HEK293 (cell line): Measurements from ENCODE around the gene MISP3.

Experiments
- CTCF ChIA-PET: fragments of 350-600 bp; formaldehyde crosslinking; extraction: SDS; loops from one replicate; lab custom pipeline; 2021; ENCODE audit warnings: antibody characterized with exemption; lab: Yijun Ruan, JAX
- POLR2A ChIA-PET: fragments of 300-600 bp; formaldehyde crosslinking; extraction: SDS; loops from one replicate; lab custom pipeline; 2020; ENCODE audit warnings: antibody characterized with exemption, inconsistent platforms; lab: Yijun Ruan, JAX
- H3K27ac ChIP-seq: fragments of 200-500 bp; sonication (Bioruptor generic); 2 replicates; pipeline ENCODE4 v1.5.1; 2014; ENCODE audit warnings: low read depth, low read length, control low read depth, inconsistent platforms; ENCODE audit errors: extremely low read depth
- H3K36me3 ChIP-seq, 2 experiments: fragments of 200-500 bp in 1 of 2; sonication (Bioruptor generic) in 1 of 2; 1 replicate in 1 of 2; 2 replicates in 1 of 2; pipeline ENCODE4 v1.5.1; 2014 to 2017; ENCODE audit warnings: inconsistent platforms in 2 of 2, low read length in 2 of 2; ENCODE audit not compliant: control insufficient read depth in 2 of 2, insufficient read depth in 1 of 2
- H3K4me1 ChIP-seq: fragments of 200-500 bp; sonication (Bioruptor generic); 2 replicates; pipeline ENCODE4 v1.5.1; 2014; ENCODE audit warnings: mild to moderate bottlenecking, low read length, inconsistent platforms; ENCODE audit not compliant: control insufficient read depth, insufficient read depth
- H3K4me3 ChIP-seq: 2 replicates; pipeline ENCODE4 v1.5.1; 2011; ENCODE audit warnings: low read depth, mild to moderate bottlenecking, control low read depth, low read length, moderate library complexity
- H3K9me3 ChIP-seq: fragments of 200-500 bp; sonication (Bioruptor generic); 2 replicates; pipeline ENCODE4 v1.5.1; 2014; ENCODE audit warnings: low read depth, low read length, inconsistent platforms; ENCODE audit not compliant: control insufficient read depth, insufficient read depth
- BCL11B ChIP-seq: fragments of 450-650 bp; formaldehyde crosslinking; IDR thresholded peaks from 2 replicates; pipeline ENCODE4 v1.5.1; 2016; ENCODE audit warnings: low read depth, missing biosample characterization, missing genetic modification characterization
- EGR2 ChIP-seq: fragments of 450-650 bp; formaldehyde crosslinking; IDR thresholded peaks from 2 replicates; pipeline ENCODE4 v1.5.1; 2016; ENCODE audit warnings: low read depth, missing biosample characterization, missing genetic modification characterization
- HIC1 ChIP-seq: fragments of 450-650 bp; formaldehyde crosslinking; IDR thresholded peaks from 2 replicates; pipeline ENCODE4 v1.5.1; 2016; ENCODE audit warnings: missing biosample characterization, missing genetic modification characterization
- SP7 ChIP-seq: fragments of 450-650 bp; formaldehyde crosslinking; IDR thresholded peaks from 2 replicates; pipeline ENCODE4 v1.5.1; 2016; ENCODE audit warnings: missing biosample characterization, missing genetic modification characterization
- YY2 ChIP-seq: fragments of 450-650 bp; formaldehyde crosslinking; IDR thresholded peaks from 2 replicates; pipeline ENCODE4 v1.5.1; 2016; ENCODE audit warnings: missing biosample characterization, missing genetic modification characterization
- ZBTB1 ChIP-seq: fragments of 450-650 bp; formaldehyde crosslinking; IDR thresholded peaks from 2 replicates; pipeline ENCODE4 v1.5.1; 2016; ENCODE audit warnings: missing biosample characterization, missing genetic modification characterization
- ZFP37 ChIP-seq: fragments of 450-650 bp; formaldehyde crosslinking; IDR thresholded peaks from 2 replicates; pipeline ENCODE4 v1.5.1; 2016; ENCODE audit warnings: missing biosample characterization, missing genetic modification characterization
- ZFP69B ChIP-seq: fragments of 450-650 bp; formaldehyde crosslinking; IDR thresholded peaks from 2 replicates; pipeline ENCODE4 v1.5.1; 2016; ENCODE audit warnings: missing biosample characterization, missing genetic modification characterization
- ZNF132 ChIP-seq: fragments of 450-650 bp; formaldehyde crosslinking; IDR thresholded peaks from 2 replicates; pipeline ENCODE4 v1.5.1; 2017; ENCODE audit warnings: missing biosample characterization, missing genetic modification characterization, borderline replicate concordance
- ZNF157 ChIP-seq: fragments of 450-650 bp; formaldehyde crosslinking; IDR thresholded peaks from 2 replicates; pipeline ENCODE4 v1.5.1; 2016; ENCODE audit warnings: missing biosample characterization, missing genetic modification characterization
- ZNF2 ChIP-seq: fragments of 450-650 bp; formaldehyde crosslinking; IDR thresholded peaks from 2 replicates; pipeline ENCODE4 v1.5.1; 2016; ENCODE audit warnings: missing biosample characterization, missing genetic modification characterization
- ZNF280C ChIP-seq: fragments of 450-650 bp; formaldehyde crosslinking; IDR thresholded peaks from 2 replicates; pipeline ENCODE4 v1.5.1; 2016; ENCODE audit warnings: missing biosample characterization, missing genetic modification characterization
- ZNF341 ChIP-seq: fragments of 450-650 bp; formaldehyde crosslinking; IDR thresholded peaks from 2 replicates; pipeline ENCODE4; 2016; ENCODE audit warnings: low read depth, missing biosample characterization, missing genetic modification characterization
- ZNF350 ChIP-seq: fragments of 450-650 bp; formaldehyde crosslinking; IDR thresholded peaks from 2 replicates; pipeline ENCODE4 v1.5.0; 2017; ENCODE audit warnings: missing biosample characterization, mild to moderate bottlenecking, missing genetic modification characterization
- ZNF391 ChIP-seq: fragments of 450-650 bp; formaldehyde crosslinking; IDR thresholded peaks from 2 replicates; pipeline ENCODE4 v1.5.1; 2016; ENCODE audit warnings: low read depth, missing biosample characterization, missing genetic modification characterization, borderline replicate concordance
- ZNF600 ChIP-seq: fragments of 450-650 bp; formaldehyde crosslinking; IDR thresholded peaks from 2 replicates; pipeline ENCODE4 v1.5.1; 2016; ENCODE audit warnings: missing biosample characterization, missing genetic modification characterization
- ZNF701 ChIP-seq: fragments of 450-650 bp; formaldehyde crosslinking; IDR thresholded peaks from 2 replicates; pipeline ENCODE4 v1.5.1; 2016; ENCODE audit warnings: missing biosample characterization, missing genetic modification characterization
- ZNF747 ChIP-seq: fragments of 450-650 bp; formaldehyde crosslinking; IDR thresholded peaks from 2 replicates; pipeline ENCODE4 v1.5.1; 2016; ENCODE audit warnings: missing biosample characterization, missing genetic modification characterization
- ZNF76 ChIP-seq: fragments of 450-650 bp; formaldehyde crosslinking; IDR thresholded peaks from 2 replicates; pipeline ENCODE4; 2016; ENCODE audit warnings: low read depth, missing biosample characterization, missing genetic modification characterization, borderline replicate concordance
- ZNF777 ChIP-seq: fragments of 450-650 bp; formaldehyde crosslinking; IDR thresholded peaks from 2 replicates; pipeline ENCODE4 v1.5.1; 2017; ENCODE audit warnings: missing biosample characterization, missing genetic modification characterization, borderline replicate concordance
- ZNF785 ChIP-seq: fragments of 450-650 bp; formaldehyde crosslinking; IDR thresholded peaks from 2 replicates; pipeline ENCODE4 v1.5.1; 2016; ENCODE audit warnings: missing biosample characterization, missing genetic modification characterization
- ZSCAN16 ChIP-seq: fragments of 450-650 bp; formaldehyde crosslinking; IDR thresholded peaks from 2 replicates; pipeline ENCODE4 v1.5.1; 2016; ENCODE audit warnings: missing biosample characterization, missing genetic modification characterization
- TF ChIP-seq, protein P1 (sequence below): fragments of 450-650 bp; formaldehyde crosslinking; IDR thresholded peaks from 2 replicates; pipeline ENCODE4 v1.5.1; 2016; ENCODE audit warnings: missing biosample characterization, missing genetic modification characterization
- TF ChIP-seq, protein P2 (sequence below): fragments of 450-650 bp; formaldehyde crosslinking; IDR thresholded peaks from 2 replicates; pipeline ENCODE4 v1.5.1; 2016; ENCODE audit warnings: missing biosample characterization, missing genetic modification characterization, borderline replicate concordance
- TF ChIP-seq, protein P3 (sequence below): fragments of 450-650 bp; formaldehyde crosslinking; IDR thresholded peaks from 2 replicates; pipeline ENCODE4 v1.5.1; 2016; ENCODE audit warnings: missing biosample characterization, missing genetic modification characterization
- TF ChIP-seq, protein P4 (sequence below): fragments of 450-650 bp; IDR thresholded peaks from 2 replicates; pipeline ENCODE4 v1.5.1; 2018; ENCODE audit warnings: missing biosample characterization, mild to moderate bottlenecking, missing genetic modification characterization

The MISP3 gene

DNA sequence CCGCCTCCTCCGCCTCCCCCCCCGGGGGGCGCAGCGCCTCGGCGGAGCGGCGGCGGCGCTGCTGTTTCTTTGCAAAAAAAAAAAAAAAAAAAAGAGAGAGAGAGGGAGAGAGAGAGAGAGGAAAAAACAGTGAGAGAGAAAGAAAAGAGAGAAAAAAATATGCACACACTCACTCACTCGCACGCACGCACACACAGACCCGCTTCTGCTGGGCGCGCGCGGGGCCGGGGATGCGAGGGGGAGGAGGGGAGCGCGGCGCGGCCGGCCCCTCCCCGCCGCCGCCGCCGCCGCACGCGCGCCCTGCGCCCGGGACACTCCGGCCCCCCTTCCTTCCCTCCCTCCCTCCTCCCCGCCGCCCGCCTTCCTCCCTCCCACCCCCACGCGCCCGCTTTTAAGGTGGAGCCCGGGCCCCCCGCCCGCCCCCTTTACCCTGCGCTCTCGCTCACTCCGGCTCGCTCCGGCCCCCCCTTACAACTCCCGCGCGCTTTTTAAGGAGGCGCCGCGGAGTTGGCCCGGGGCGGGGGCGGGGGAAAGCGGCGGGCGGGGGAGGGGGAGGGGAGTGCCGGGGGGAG, 18.0 kb downstream of the MISP3 start, which contains the start of gene SAMD1:
Gene SAMD1, minus strand, starts transcription at position 243 of the 572 bp plus-strand sequence.
- ChIA-PET POLR2A (interaction anchor here (1.4 kb wide), 1 partner anchor 46 kb away, joined by 3 read pairs; no protein-coding TSS in a partner anchor), CTCF (interaction anchor here (0.9 kb wide), 1 partner anchor 9 kb away, joined by 3 read pairs; no protein-coding TSS in a partner anchor)
- H3K4me3 ChIP-seq = peak within 1 kb of the TSS; percentile 52
- peaks cover 4 to 14% of the 10 kb centered on the region in 2 experiments; a peak in 2 of 3 replicates for H3K36me3 ChIP-seq
- H3K27ac ChIP-seq = peak within 1 kb of the TSS; percentile 68; the same call in 1 of the 2 replicates
- H3K9me3 ChIP-seq = no peaks in the 10 kb centered on the region
- H3K4me1 ChIP-seq = no peaks in the 10 kb centered on the region
- TF ChIP-seq ZFP69B (tag by site-specific recombination) (no peak), ZNF777 (tag by site-specific recombination) (no peak), ZNF341 (peak; percentile 93), ZNF350 (tag by site-specific recombination) (no peak), HIC1 (tag by site-specific recombination) (no peak), ZNF701 (no peak), ZNF785 (tag by site-specific recombination) (no peak), ZNF76 (tag by site-specific recombination) (no peak), ZNF600 (tag by site-specific recombination) (no peak), ZBTB1 (no peak), YY2 (tag by site-specific recombination) (no peak), BCL11B (tag by site-specific recombination) (no peak), ZNF2 (tag by site-specific recombination) (no peak), ZSCAN16 (tag by site-specific recombination) (no peak), EGR2 (tag by site-specific recombination) (no peak), ZNF132 (tag by site-specific recombination) (no peak), ZNF280C (tag by site-specific recombination) (no peak), ZNF391 (tag by site-specific recombination) (no peak), ZFP37 (no peak), ZNF157 (no peak), SP7 (tag by site-specific recombination) (no peak), ZNF747 (tag by site-specific recombination) (no peak)
- TF ChIP-seq, protein P1, sequence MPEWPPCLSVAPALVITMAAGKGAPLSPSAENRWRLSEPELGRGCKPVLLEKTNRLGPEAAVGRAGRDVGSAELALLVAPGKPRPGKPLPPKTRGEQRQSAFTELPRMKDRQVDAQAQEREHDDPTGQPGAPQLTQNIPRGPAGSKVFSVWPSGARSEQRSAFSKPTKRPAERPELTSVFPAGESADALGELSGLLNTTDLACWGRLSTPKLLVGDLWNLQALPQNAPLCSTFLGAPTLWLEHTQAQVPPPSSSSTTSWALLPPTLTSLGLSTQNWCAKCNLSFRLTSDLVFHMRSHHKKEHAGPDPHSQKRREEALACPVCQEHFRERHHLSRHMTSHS (tag by site-specific recombination) = no peak
- TF ChIP-seq, protein P2, sequence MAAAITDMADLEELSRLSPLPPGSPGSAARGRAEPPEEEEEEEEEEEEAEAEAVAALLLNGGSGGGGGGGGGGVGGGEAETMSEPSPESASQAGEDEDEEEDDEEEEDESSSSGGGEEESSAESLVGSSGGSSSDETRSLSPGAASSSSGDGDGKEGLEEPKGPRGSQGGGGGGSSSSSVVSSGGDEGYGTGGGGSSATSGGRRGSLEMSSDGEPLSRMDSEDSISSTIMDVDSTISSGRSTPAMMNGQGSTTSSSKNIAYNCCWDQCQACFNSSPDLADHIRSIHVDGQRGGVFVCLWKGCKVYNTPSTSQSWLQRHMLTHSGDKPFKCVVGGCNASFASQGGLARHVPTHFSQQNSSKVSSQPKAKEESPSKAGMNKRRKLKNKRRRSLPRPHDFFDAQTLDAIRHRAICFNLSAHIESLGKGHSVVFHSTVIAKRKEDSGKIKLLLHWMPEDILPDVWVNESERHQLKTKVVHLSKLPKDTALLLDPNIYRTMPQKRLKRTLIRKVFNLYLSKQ = no peak
- TF ChIP-seq, protein P3, sequence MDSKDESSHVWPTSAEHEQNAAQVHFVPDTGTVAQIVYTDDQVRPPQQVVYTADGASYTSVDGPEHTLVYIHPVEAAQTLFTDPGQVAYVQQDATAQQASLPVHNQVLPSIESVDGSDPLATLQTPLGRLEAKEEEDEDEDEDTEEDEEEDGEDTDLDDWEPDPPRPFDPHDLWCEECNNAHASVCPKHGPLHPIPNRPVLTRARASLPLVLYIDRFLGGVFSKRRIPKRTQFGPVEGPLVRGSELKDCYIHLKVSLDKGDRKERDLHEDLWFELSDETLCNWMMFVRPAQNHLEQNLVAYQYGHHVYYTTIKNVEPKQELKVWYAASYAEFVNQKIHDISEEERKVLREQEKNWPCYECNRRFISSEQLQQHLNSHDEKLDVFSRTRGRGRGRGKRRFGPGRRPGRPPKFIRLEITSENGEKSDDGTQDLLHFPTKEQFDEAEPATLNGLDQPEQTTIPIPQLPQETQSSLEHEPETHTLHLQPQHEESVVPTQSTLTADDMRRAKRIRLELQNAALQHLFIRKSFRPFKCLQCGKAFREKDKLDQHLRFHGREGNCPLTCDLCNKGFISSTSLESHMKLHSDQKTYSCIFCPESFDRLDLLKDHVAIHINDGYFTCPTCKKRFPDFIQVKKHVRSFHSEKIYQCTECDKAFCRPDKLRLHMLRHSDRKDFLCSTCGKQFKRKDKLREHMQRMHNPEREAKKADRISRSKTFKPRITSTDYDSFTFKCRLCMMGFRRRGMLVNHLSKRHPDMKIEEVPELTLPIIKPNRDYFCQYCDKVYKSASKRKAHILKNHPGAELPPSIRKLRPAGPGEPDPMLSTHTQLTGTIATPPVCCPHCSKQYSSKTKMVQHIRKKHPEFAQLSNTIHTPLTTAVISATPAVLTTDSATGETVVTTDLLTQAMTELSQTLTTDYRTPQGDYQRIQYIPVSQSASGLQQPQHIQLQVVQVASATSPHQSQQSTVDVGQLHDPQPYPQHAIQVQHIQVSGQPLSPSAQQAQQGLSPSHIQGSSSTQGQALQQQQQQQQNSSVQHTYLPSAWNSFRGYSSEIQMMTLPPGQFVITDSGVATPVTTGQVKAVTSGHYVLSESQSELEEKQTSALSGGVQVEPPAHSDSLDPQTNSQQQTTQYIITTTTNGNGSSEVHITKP (tag by site-specific recombination) = no peak
- TF ChIP-seq, protein P4, sequence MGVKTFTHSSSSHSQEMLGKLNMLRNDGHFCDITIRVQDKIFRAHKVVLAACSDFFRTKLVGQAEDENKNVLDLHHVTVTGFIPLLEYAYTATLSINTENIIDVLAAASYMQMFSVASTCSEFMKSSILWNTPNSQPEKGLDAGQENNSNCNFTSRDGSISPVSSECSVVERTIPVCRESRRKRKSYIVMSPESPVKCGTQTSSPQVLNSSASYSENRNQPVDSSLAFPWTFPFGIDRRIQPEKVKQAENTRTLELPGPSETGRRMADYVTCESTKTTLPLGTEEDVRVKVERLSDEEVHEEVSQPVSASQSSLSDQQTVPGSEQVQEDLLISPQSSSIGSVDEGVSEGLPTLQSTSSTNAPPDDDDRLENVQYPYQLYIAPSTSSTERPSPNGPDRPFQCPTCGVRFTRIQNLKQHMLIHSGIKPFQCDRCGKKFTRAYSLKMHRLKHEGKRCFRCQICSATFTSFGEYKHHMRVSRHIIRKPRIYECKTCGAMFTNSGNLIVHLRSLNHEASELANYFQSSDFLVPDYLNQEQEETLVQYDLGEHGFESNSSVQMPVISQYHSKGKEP (tag by site-specific recombination) = no peak
